KMS-11 (cell line): ENCODE results near the gene DNAJB14.

Experiments used
- H2AFZ ChIP-seq: fragments of 200-600 bp; sonication (generic); 2 replicates; pipeline ENCODE4 v1.6.1; 2016; ENCODE audit warnings: antibody characterized with exemption, mixed run types, low read depth
- H3K27ac ChIP-seq: fragments of 200-600 bp; sonication (generic); 2 replicates; pipeline ENCODE4 v1.6.1; 2016; ENCODE audit warnings: mild to moderate bottlenecking, mixed run types
- H3K27me3 ChIP-seq: fragments of 200-600 bp; sonication (generic); 2 replicates; pipeline ENCODE4 v1.6.1; 2017; ENCODE audit warnings: mild to moderate bottlenecking, low read depth, mixed run types, moderate library complexity; ENCODE audit not compliant: insufficient read depth
- H3K36me3 ChIP-seq: fragments of 200-600 bp; sonication (generic); 2 replicates; pipeline ENCODE4 v1.6.1; 2017; ENCODE audit warnings: mild to moderate bottlenecking, mixed run types; ENCODE audit not compliant: insufficient read depth
- H3K4me1 ChIP-seq: fragments of 200-600 bp; sonication (generic); 2 replicates; pipeline ENCODE4 v1.6.1; 2016; ENCODE audit warnings: mild to moderate bottlenecking, low read depth, mixed run types; ENCODE audit not compliant: poor library complexity, severe bottlenecking
- H3K4me2 ChIP-seq: fragments of 200-600 bp; sonication (generic); 2 replicates; pipeline ENCODE4 v1.7.0; 2016; ENCODE audit warnings: mild to moderate bottlenecking, mixed run types
- H3K4me3 ChIP-seq: fragments of 200-600 bp; sonication (generic); IDR thresholded peaks from 2 replicates; pipeline ENCODE4 v1.6.1; 2017; ENCODE audit warnings: low read depth, low read length, mixed read lengths; ENCODE audit not compliant: insufficient read depth
- H3K79me2 ChIP-seq: fragments of 200-600 bp; sonication (generic); 2 replicates; pipeline ENCODE4 v1.6.1; 2016; ENCODE audit warnings: low read depth, mixed run types; ENCODE audit not compliant: insufficient read depth
- H3K9ac ChIP-seq: fragments of 200-600 bp; sonication (generic); 2 replicates; pipeline ENCODE4 v1.6.1; 2016; ENCODE audit warnings: mild to moderate bottlenecking, mixed run types
- H4K20me1 ChIP-seq: fragments of 200-600 bp; sonication (generic); 2 replicates; pipeline ENCODE4 v1.6.1; 2016; ENCODE audit warnings: mild to moderate bottlenecking, mixed run types; ENCODE audit not compliant: insufficient read depth
- CTCF ChIP-seq: fragments of 200-600 bp; sonication (generic); conservative IDR thresholded peaks from 2 replicates; pipeline ENCODE4 v1.6.1; 2017; ENCODE audit warnings: low read depth, mild to moderate bottlenecking, antibody characterized with exemption, low read length, moderate library complexity, mixed read lengths

DNAJB14 gene

GRCh38 chr4:99894161-99894997 lies 52.0 kb downstream of the DNAJB14 start, which contains the start of gene LAMTOR3:
TSS of gene LAMTOR3 (minus strand) at chr4:99894427. CDS start at chr4:99893963, 464 bp downstream.
- peak within 1 kb of the TSS; percentile 59 for H3K27ac ChIP-seq
- H4K20me1 ChIP-seq, result no peaks in the 10 kb centered on the region; the same call in 1 of the 2 replicates
- H3K4me1 ChIP-seq, result peaks cover 28% of the 10 kb centered on the region
- TF ChIP-seq CTCF, result no peak
- peak within 1 kb of the TSS; percentile 84 for H2AFZ ChIP-seq
- peak within 1 kb of the TSS; percentile 78 for H3K9ac ChIP-seq
- no peak within 1 kb of the TSS for H3K4me3 ChIP-seq
- H3K79me2 ChIP-seq, result peaks cover 43% of the 10 kb centered on the region
- H3K36me3 ChIP-seq, result no peaks in the 10 kb centered on the region
- no peaks in the 10 kb centered on the region for H3K27me3 ChIP-seq
- peak within 1 kb of the TSS; percentile 96 for H3K4me2 ChIP-seq

DNA sequence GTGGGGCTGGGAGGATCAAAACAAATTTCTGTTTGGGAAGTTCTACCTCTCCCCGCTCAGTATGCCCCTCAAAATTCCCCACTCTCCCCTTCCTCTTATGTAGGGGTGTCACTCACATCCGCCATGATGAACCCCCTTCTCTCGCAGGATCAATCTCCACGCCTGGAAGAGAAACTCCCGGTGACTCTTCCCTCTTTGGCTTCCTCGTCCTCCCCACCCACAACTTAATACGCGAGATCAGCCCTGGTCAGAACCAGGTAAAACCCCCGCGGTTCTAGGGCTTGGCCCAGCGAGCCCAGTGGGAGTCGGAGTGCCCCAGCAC lies 52.6 kb downstream of the DNAJB14 start:
- peak overlapping the region; percentile 59 for H3K27ac ChIP-seq
- H3K27me3 ChIP-seq, result no peaks in the 10 kb centered on the region
- no peak for TF ChIP-seq CTCF
- peak overlapping the region; percentile 78 for H3K9ac ChIP-seq
- no peaks in the 10 kb centered on the region; the same call in 1 of the 2 replicates for H4K20me1 ChIP-seq
- H2AFZ ChIP-seq, result peak overlapping the region; percentile 81
- H3K79me2 ChIP-seq, result peaks cover 43% of the 10 kb centered on the region
- H3K4me3 ChIP-seq, result no peak overlapping the region
- H3K36me3 ChIP-seq, result no peaks in the 10 kb centered on the region
- peak overlapping the region; percentile 66 for H3K4me2 ChIP-seq
- peaks cover 28% of the 10 kb centered on the region for H3K4me1 ChIP-seq

DNA sequence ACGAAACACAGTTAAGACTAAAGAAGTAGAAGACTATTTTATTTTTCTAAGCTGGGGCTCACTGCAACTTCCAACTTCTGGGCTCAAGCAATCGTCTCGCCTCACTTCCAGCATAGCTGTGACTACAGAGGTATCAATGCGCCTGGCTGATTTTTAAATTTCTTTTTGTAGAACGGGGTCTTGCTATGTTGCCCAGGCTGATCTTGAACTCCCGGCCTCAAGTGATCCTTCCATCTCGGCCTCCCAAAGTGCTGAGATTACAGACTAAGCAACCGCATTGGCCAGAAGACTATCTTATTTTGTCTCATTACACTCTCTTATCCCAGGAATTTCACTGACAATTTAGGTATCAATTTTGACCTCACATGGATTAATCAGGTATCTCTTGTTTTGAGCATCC lies 53.4 kb downstream of the DNAJB14 start:
- peak overlapping the region; percentile 66 for H3K4me2 ChIP-seq
- H3K4me1 ChIP-seq, result peaks cover 28% of the 10 kb centered on the region
- H3K27ac ChIP-seq, result no peak overlapping the region
- no peaks in the 10 kb centered on the region for H3K27me3 ChIP-seq
- no peak overlapping the region for H2AFZ ChIP-seq
- no peak for TF ChIP-seq CTCF
- H3K9ac ChIP-seq, result peak overlapping the region; percentile 78; the same call in 1 of the 2 replicates
- H3K79me2 ChIP-seq, result peaks cover 43% of the 10 kb centered on the region
- no peaks in the 10 kb centered on the region for H3K36me3 ChIP-seq
- H4K20me1 ChIP-seq, result no peaks in the 10 kb centered on the region; the same call in 1 of the 2 replicates
- no peak overlapping the region for H3K4me3 ChIP-seq

DNA sequence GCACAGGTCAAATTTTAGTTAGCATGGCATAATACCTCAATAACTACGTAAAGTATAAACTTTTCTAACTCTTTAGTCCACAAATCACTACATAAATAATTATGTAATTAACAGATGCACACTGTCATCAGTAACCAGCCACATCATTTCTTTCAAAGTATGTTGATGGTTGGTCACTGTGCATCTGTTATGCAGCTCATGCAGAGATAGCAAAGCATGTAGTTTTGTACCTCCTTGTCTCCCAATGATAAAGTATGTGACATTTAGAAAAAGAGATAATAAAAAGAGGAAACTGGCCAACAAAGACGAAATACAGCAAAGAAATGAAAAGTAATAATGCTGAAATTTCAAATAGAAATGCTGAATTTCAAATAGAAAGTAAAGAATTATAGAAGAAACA lies 55.1 kb downstream of the DNAJB14 start:
- no peak overlapping the region for H2AFZ ChIP-seq
- H3K79me2 ChIP-seq, result peaks cover 43% of the 10 kb centered on the region
- H3K4me3 ChIP-seq, result no peak overlapping the region
- no peak overlapping the region for H3K27ac ChIP-seq
- no peak overlapping the region for H3K9ac ChIP-seq
- H4K20me1 ChIP-seq, result 0 out of 2 replicates have a peak, but pooled peaks cover 4% of the 10 kb centered on the region
- H3K36me3 ChIP-seq, result no peaks in the 10 kb centered on the region
- no peak for TF ChIP-seq CTCF
- no peaks in the 10 kb centered on the region for H3K27me3 ChIP-seq
- peaks cover 28% of the 10 kb centered on the region for H3K4me1 ChIP-seq
- H3K4me2 ChIP-seq, result no peak overlapping the region
